Cardiac fibroblast (primary cell): ENCODE results near the gene PXYLP1.

Experiments
- DNase-seq, 2 donors: peaks; one replicate each; pipeline versions ENCODE4 v3.0.0 to v3.0.0-alpha.2; 2010; ENCODE audit warnings: low read depth in 2 of 2
- H3K4me3 ChIP-seq, 2 donors: replicated peaks in 1 of 2; 1 replicate in 1 of 2; 2 replicates in 1 of 2; pipeline ENCODE4 v1.5.1; 2011; ENCODE audit warnings: low read depth in 2 of 2, low read length in 2 of 2, mild to moderate bottlenecking in 2 of 2, moderate library complexity in 1 of 2
- CTCF ChIP-seq: IDR thresholded peaks from one replicate; pipeline ENCODE4 v1.5.1; 2011; ENCODE audit warnings: low read depth, mild to moderate bottlenecking, low read length, inconsistent platforms

Gene PXYLP1

DNA sequence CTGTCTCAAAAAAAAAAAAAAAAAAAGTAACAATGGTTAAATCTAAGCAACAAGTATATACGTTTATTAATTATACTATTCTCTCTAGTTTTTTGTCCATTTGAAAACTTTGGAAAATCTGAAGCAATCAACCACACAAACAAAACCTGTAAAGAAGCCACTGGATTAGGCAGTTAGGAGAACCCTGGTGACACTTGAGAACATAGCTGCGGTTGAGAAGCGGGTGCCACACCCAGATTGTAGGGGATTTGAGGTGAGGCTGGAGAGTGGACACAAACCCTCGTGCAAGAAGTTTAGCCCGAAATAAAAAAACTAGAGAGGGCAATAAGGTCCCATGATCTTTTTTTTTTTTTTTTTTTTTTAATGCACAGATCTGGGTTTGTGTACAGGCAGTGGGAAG is 110.8 kb downstream of the PXYLP1 start:
- DNase-seq, result no peak
- no peak overlapping the region for H3K4me3 ChIP-seq
- TF ChIP-seq CTCF, result no peak

DNA sequence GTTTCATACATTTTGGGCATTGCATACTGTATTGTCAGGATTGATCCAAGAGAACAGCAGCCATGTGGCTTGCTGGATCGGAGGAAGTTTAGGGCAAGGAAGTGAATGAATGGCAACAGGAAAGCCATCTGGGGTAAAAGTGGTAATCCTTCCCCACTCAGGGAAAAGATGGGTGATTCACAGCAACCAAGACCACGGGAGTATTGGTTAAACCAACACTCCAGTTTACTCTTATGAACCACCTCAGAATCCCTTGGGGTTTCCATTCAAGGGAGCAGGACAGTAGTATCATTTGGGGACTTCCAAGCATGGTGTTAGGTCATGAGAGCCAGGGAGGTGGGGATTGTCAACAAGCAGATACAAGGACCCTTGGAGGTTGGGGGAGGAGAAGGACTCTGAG is 111.5 kb downstream of the PXYLP1 start:
- H3K4me3 ChIP-seq, result no peak overlapping the region
- TF ChIP-seq CTCF, result no peak
- DNase-seq, result no peak

- no peak overlapping the region for H3K4me3 ChIP-seq
- DNase-seq, result no peak
- no peak for TF ChIP-seq CTCF
These were observed 112.2 kb downstream of the PXYLP1 start for GRCh38 chr3:141343865-141344271.
